Astrocyte (in vitro differentiated cells and primary cell): ENCODE data around the gene MS4A14. TPM values are rescaled to one million over a fixed set of nuclear protein-coding genes. Genes with fewer than 3 reads are reported as not detected.

Source experiments
- DNase-seq: peaks from one replicate; pipeline ENCODE4 v3.0.0-alpha.2; 2010; ENCODE audit warnings: low read depth
- FAIRE-seq: peaks from 2 replicates; lab custom pipeline; 2011; peaks lifted over from hg19 to GRCh38; lab: Jason Lieb, UNC
- H2AFZ ChIP-seq: 2 replicates; pipeline ENCODE4 v1.6.0; 2012; ENCODE audit warnings: low read depth, low read length, inconsistent platforms
- H3K27ac ChIP-seq: 2 replicates; pipeline ENCODE4 v1.5.1; 2011; ENCODE audit warnings: low read depth, low read length, inconsistent platforms
- H3K27me3 ChIP-seq: 2 replicates; pipeline ENCODE4 v1.6.0; 2011; ENCODE audit warnings: low read length, inconsistent platforms; ENCODE audit not compliant: insufficient read depth
- H3K36me3 ChIP-seq: 2 replicates; pipeline ENCODE4 v1.5.1; 2011; ENCODE audit warnings: low read length, inconsistent platforms; ENCODE audit not compliant: insufficient read depth
- H3K4me1 ChIP-seq: 2 replicates; pipeline ENCODE4 v1.5.1; 2011; ENCODE audit warnings: low read length, inconsistent platforms; ENCODE audit not compliant: insufficient read depth
- H3K4me2 ChIP-seq: 2 replicates; pipeline ENCODE4 v1.6.0; 2012; ENCODE audit warnings: low read length, inconsistent platforms
- H3K4me3 ChIP-seq: 2 replicates; pipeline ENCODE4 v1.5.1; 2011; ENCODE audit warnings: low read depth, mild to moderate bottlenecking, low read length, inconsistent platforms; ENCODE audit not compliant: insufficient read depth
- H3K79me2 ChIP-seq: 2 replicates; pipeline ENCODE4 v1.6.0; 2012; ENCODE audit warnings: mild to moderate bottlenecking, low read length, inconsistent platforms; ENCODE audit not compliant: insufficient read depth
- H3K9ac ChIP-seq: 2 replicates; pipeline ENCODE4 v1.6.0; 2012; ENCODE audit warnings: mild to moderate bottlenecking, low read length, inconsistent platforms
- H3K9me3 ChIP-seq: 2 replicates; pipeline ENCODE4 v1.5.1; 2012; ENCODE audit warnings: low read depth, mild to moderate bottlenecking, low read length, inconsistent platforms; ENCODE audit not compliant: insufficient read depth
- H4K20me1 ChIP-seq: 2 replicates; pipeline ENCODE4 v1.6.0; 2012; ENCODE audit warnings: low read length, inconsistent platforms; ENCODE audit not compliant: insufficient read depth
- H3K27ac Mint-ChIP-seq: one replicate; pipeline ENCODE4 v1.8.0; 2021; ENCODE audit warnings: mild to moderate bottlenecking, mixed read lengths; ENCODE audit not compliant: unreplicated experiment
- H3K27me3 Mint-ChIP-seq: one replicate; pipeline ENCODE4 v1.8.0; 2021; ENCODE audit warnings: low read depth, mixed read lengths; ENCODE audit not compliant: unreplicated experiment
- H3K36me3 Mint-ChIP-seq: one replicate; pipeline ENCODE4 v1.8.0; 2021; ENCODE audit warnings: low read depth, mixed read lengths; ENCODE audit not compliant: unreplicated experiment
- H3K4me1 Mint-ChIP-seq: one replicate; pipeline ENCODE4 v1.8.0; 2021; ENCODE audit warnings: low read depth, mixed read lengths; ENCODE audit not compliant: unreplicated experiment
- H3K4me3 Mint-ChIP-seq: one replicate; pipeline ENCODE4 v1.8.0; 2021; ENCODE audit warnings: mild to moderate bottlenecking, moderate library complexity, mixed read lengths; ENCODE audit not compliant: unreplicated experiment
- H3K9me3 Mint-ChIP-seq: one replicate; pipeline ENCODE4 v1.8.0; 2021; ENCODE audit warnings: mild to moderate bottlenecking, mixed read lengths; ENCODE audit not compliant: unreplicated experiment
- CTCF ChIP-seq: IDR thresholded peaks from 2 replicates; pipeline ENCODE4 v1.5.1; 2011; ENCODE audit warnings: low read depth, mild to moderate bottlenecking, inconsistent platforms, low read length, moderate library complexity; ENCODE audit not compliant: insufficient read depth
- EZH2 ChIP-seq: IDR thresholded peaks from 2 replicates; pipeline ENCODE4 v1.6.1; 2012; ENCODE audit warnings: mild to moderate bottlenecking, low read length, inconsistent platforms; ENCODE audit not compliant: insufficient read depth
- total RNA-seq: library from RNA; stranded (reverse); gene quantifications from 2 replicates; pipeline ENCODE4 v1.2.1, GENCODE V29; 2021

Gene MS4A14
- total RNA-seq, 1 donor from 2014 or later: not detected

- H3K4me1 Mint-ChIP-seq: no peaks in the 10 kb centered on the region
- H4K20me1 ChIP-seq: no peaks in the 10 kb centered on the region
- peaks cover 9% of the 10 kb centered on the region for H3K27me3 Mint-ChIP-seq
- no peak within 1 kb of the TSS for H2AFZ ChIP-seq
- H3K9me3 ChIP-seq: no peaks in the 10 kb centered on the region
- no peak within 1 kb of the TSS for H3K4me3 ChIP-seq
- H3K27ac Mint-ChIP-seq: no peak within 1 kb of the TSS
- DNase-seq: no peak
- H3K27ac ChIP-seq: no peak within 1 kb of the TSS
- H3K4me2 ChIP-seq: no peak within 1 kb of the TSS
- no peak within 1 kb of the TSS for H3K4me3 Mint-ChIP-seq
- H3K79me2 ChIP-seq: no peaks in the 10 kb centered on the region
- H3K9ac ChIP-seq: no peak within 1 kb of the TSS
- TF ChIP-seq EZH2 (no peak), CTCF (no peak)
- no peaks in the 10 kb centered on the region for H3K36me3 ChIP-seq
- H3K27me3 ChIP-seq: no peaks in the 10 kb centered on the region
- H3K36me3 Mint-ChIP-seq: no peaks in the 10 kb centered on the region
- H3K9me3 Mint-ChIP-seq: no peaks in the 10 kb centered on the region
- FAIRE-seq: no peak
- H3K4me1 ChIP-seq: no peaks in the 10 kb centered on the region
Measured at GRCh38 chr11:60455531-60456042, 59.3 kb downstream of the MS4A14 start, which contains the start of gene MS4A1. TSS of gene MS4A1 (plus strand) at chr11:60455847. CDS start at chr11:60462375, 6,528 bp downstream.

- H3K9me3 ChIP-seq: no peaks in the 10 kb centered on the region
- no peak overlapping the region for H3K9ac ChIP-seq
- Mint-ChIP-seq H3K36me3 (no peaks in the 10 kb centered on the region), H3K27ac (no peak overlapping the region), H3K4me3 (no peak overlapping the region), H3K9me3 (no peaks in the 10 kb centered on the region), H3K4me1 (no peaks in the 10 kb centered on the region), H3K27me3 (peaks cover 9% of the 10 kb centered on the region)
- TF ChIP-seq EZH2: no peak
- TF ChIP-seq CTCF: no peak
- no peaks in the 10 kb centered on the region for H3K27me3 ChIP-seq
- no peaks in the 10 kb centered on the region for H3K79me2 ChIP-seq
- no peaks in the 10 kb centered on the region for H3K4me1 ChIP-seq
- no peak overlapping the region for H2AFZ ChIP-seq
- H3K4me3 ChIP-seq: no peak overlapping the region
- no peaks in the 10 kb centered on the region for H3K36me3 ChIP-seq
- DNase-seq (no peak), FAIRE-seq (no peak)
- no peak overlapping the region for H3K4me2 ChIP-seq
- H4K20me1 ChIP-seq: no peaks in the 10 kb centered on the region
- no peak overlapping the region for H3K27ac ChIP-seq
Measured at GRCh38 chr11:60457576-60457975, 61.3 kb downstream of the MS4A14 start.

GRCh38 chr11:60459345-60459744 lies 63.1 kb downstream of the MS4A14 start:
- DNase-seq (no peak), FAIRE-seq (no peak)
- no peak overlapping the region for H3K4me2 ChIP-seq
- H3K27ac ChIP-seq: no peak overlapping the region
- H3K4me3 ChIP-seq: no peak overlapping the region
- H3K4me1 ChIP-seq: no peaks in the 10 kb centered on the region
- Mint-ChIP-seq H3K9me3 (no peaks in the 10 kb centered on the region), H3K4me3 (no peak overlapping the region), H3K4me1 (no peaks in the 10 kb centered on the region), H3K27ac (no peak overlapping the region), H3K36me3 (no peaks in the 10 kb centered on the region), H3K27me3 (peaks cover 19% of the 10 kb centered on the region)
- no peak overlapping the region for H3K9ac ChIP-seq
- H3K27me3 ChIP-seq: no peaks in the 10 kb centered on the region
- no peak overlapping the region for H2AFZ ChIP-seq
- no peaks in the 10 kb centered on the region for H3K9me3 ChIP-seq
- no peaks in the 10 kb centered on the region for H3K79me2 ChIP-seq
- H4K20me1 ChIP-seq: no peaks in the 10 kb centered on the region
- TF ChIP-seq CTCF: no peak
- no peak for TF ChIP-seq EZH2
- no peaks in the 10 kb centered on the region for H3K36me3 ChIP-seq

Other genes starting within 250 kb of the MS4A14 start
- not detected in 2 replicates for gene MS4A6A, start 213.4 kb upstream of the MS4A14 start, total RNA-seq
- gene MS4A4E, start 153.3 kb upstream of the MS4A14 start, total RNA-seq: not detected in 2 replicates
- gene MS4A4A, start 115.8 kb upstream of the MS4A14 start, total RNA-seq: 0.32 TPM in 1 of 2 replicates, not detected in the other
- gene MS4A6E, start 69.2 kb upstream of the MS4A14 start, total RNA-seq: not detected in 2 replicates
- not detected in 2 replicates for gene MS4A7, start 17.9 kb upstream of the MS4A14 start, total RNA-seq
- not detected in 2 replicates for gene MS4A5, start 33.1 kb downstream of the MS4A14 start, total RNA-seq
- gene MS4A1, start 59.4 kb downstream of the MS4A14 start, total RNA-seq: not detected in 2 replicates
- 0.31 TPM in 1 of 2 replicates, not detected in the other for gene MS4A12, start 96.3 kb downstream of the MS4A14 start, total RNA-seq
- not detected in 2 replicates for gene MS4A13, start 118.9 kb downstream of the MS4A14 start, total RNA-seq